Fibroblast of peridontal ligament (primary cell): ENCODE results near the gene IL22RA1.

Source experiments
- DNase-seq: peaks from one replicate; pipeline ENCODE4 v3.0.0-alpha.2; 2010; ENCODE audit errors: extremely low read depth

IL22RA1 gene

DNA sequence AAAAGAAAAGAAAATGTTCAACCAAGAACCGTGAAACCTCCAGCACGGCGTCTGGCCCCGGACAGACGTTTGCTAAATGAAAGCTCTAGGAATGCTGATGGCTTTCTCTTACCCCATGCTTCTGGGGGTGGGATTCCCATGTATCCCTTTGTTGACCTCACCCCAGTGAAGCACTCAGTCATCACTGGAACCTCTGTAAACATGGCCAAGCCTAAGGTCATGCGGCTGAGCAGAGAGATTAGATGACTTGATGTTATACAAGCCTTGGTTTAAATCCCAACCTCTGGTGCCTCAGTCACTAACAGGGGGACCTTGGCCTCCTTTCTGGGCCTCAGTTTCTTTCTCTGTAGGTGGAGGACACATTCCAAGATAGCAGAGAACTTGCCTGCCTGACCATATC, 28.2 kb downstream of the IL22RA1 start:
- DNase-seq, result no peak

DNA sequence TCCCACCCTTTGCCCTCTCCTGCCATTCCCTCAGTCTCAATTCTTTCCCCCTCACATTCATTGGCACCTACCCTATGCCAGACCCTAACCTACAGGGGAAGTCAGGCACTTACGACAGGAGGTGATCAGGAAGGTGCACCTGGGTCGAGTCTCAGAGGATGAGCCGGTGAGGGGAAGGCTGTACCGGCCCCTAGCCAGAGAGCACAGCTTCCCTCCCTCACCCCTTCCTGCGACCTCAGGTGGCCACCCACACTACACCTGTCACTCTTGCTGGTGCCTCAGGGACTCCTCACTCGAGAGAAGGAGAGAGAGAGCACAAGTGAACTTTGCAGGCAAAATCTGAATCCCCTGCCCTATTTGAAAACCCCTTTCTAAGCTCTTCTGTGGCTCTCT, 29.3 kb downstream of the IL22RA1 start:
- no peak for DNase-seq

DNA sequence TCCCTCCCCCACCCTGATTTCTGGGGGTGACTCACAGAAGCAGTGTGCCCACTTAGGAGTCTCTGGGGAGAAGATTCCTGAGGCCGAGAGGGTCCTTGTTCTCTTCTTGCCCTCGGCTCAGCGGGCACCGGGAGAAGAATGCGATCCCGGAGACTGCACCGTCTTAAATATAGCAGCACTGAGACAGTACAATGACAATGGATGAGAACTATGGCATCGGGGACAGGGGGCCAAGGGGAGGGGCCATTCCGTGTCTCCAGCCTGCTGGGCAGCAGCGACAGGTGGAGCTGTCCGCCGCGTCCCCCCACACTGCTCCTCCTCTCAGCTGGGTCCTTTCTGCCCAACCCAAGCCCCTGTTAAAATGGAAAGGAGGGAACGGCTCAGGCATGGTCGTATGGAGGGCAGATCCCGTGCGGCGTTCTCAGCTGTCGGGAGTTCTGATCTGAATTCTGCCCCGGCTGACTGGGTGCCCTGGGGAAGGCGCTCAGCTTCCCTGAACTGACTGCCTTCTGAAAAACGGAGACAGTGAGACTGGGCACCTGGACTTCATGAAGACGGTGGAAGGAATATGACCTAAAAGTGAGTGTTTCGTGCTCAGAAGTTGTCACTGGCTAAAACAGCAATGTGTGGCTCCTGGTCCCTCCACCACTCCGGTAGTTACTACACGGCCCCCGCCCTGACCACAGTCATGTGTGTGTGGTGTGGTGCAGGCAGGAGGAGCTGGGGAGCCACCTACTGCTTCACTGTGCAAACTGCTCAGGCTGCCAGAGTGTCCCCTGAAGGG, 30.8 kb downstream of the IL22RA1 start, which contains the start of gene MYOM3:
TSS of gene MYOM3 (minus strand) at position 140 of the 784 bp plus-strand sequence. CDS start 3,499 bp downstream, outside the sequence.
- DNase-seq, result peak; percentile 56

DNA sequence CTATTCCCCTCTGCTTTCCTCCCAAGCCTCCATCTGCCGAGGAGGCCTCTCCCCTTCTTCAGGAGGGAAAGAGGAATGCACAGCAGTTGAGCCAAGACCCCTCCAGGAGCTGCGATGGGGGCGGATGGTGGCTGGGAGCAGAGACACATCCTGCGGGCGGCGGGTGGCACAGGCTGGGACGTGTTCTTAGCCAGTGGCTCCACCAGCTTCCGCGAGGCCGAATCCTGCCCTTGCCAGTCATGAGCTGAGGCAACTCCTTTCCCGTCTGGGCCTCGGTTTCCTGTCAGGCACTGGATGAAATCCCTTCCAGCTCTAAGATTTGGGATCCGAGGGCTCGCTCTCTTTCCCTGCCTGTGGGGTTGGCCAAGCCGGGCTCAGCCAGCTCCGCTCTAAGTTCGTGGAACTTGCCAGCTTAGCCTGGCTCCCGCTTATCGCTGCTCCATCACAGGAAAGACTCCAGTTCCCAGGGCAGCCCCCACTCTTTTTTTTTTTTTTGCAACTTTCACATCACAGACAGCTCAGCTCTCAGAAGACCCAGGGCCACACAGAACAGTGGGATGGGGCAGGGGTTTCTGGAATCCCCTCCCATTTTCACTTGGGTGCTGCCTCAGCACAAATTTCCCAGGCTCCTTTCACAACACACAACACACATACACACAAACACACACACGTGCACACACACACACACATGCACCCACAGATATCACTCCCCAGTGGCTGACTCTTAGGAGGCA, 31.5 kb downstream of the IL22RA1 start:
- DNase-seq, result no peak

DNA sequence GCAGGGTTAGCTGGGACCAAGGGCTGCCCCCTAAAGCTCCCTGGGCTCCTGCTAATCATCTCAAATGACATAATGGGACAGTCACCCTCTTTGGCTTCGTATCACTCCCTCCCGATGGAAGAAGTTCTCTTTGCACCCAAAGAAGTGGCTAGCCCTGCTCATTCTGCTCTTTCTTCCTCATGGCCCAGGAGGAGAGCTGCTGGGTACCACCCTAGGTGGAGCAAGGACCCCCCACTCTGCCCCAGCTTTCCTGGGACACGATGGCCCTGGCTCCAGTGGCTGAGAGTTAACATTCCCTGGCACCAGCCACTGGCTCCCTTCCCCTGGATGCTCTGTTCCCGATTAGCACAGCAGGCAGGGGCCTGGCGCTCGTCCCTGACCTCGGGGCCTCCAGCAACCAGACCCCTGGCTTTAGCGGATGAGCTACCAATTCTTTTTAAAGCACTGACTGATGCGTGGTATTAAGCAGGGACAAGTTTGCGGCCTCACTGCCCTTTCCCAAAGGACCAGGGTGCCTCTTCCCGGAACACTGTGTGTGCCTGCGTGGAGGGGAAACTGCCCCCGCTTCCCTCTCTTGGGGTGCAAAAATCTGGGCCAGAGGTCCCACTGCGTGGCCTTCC, 32.2 kb downstream of the IL22RA1 start:
- no peak for DNase-seq

DNA sequence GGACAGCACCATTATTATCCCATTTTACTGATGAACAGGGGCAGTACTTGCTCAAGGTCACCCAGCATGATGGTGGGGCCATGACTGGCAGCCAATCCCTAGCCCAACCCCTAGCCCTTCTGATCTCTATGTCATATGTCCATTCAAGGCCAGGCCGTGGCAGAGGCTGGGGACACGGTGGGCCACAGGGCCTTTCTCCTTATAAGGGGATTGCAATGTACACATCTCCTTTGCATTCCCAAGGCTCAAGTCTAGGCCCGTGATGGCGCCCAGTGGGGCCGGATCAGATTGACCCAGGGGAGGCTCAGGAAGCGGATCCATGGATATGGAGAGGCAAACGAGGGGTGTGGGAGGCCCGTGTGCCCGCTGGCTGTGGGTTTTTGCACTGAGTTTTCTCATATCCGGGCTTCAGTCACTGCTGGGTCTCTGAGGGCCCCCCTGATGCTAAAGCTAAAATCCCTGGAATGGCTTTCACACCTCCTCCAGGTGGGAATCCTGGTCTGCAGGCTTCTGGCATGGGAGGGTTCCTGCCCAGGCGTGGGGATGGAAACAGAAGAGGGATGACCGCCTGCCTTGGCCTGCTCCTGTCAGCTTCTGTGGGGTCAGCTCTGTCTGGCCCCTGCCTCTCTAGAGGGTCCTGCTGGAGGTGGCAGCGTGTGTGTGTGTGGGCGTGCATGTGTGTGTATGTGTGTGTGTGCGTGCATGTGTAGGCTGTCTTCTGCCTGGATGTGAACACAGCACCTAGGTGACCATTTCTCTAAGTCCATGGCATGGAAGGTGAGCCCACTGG, 33.1 kb downstream of the IL22RA1 start:
- DNase-seq, result no peak

DNA sequence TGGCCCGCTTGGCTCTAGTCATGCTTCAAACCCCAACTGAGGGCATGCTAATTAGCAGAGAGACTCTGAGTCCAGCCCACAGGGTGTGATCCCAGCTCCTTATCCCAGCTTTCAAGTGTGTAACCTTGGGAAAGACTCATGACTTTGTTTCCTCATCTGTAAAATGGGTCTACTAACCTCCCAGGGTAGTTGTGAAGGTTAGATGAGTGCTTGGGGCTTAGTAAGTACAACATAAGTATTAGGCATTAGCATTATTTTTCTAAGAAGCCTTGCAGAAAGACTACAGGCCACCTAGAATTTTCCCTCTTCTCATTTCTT, 33.8 kb downstream of the IL22RA1 start:
- no peak for DNase-seq

DNA sequence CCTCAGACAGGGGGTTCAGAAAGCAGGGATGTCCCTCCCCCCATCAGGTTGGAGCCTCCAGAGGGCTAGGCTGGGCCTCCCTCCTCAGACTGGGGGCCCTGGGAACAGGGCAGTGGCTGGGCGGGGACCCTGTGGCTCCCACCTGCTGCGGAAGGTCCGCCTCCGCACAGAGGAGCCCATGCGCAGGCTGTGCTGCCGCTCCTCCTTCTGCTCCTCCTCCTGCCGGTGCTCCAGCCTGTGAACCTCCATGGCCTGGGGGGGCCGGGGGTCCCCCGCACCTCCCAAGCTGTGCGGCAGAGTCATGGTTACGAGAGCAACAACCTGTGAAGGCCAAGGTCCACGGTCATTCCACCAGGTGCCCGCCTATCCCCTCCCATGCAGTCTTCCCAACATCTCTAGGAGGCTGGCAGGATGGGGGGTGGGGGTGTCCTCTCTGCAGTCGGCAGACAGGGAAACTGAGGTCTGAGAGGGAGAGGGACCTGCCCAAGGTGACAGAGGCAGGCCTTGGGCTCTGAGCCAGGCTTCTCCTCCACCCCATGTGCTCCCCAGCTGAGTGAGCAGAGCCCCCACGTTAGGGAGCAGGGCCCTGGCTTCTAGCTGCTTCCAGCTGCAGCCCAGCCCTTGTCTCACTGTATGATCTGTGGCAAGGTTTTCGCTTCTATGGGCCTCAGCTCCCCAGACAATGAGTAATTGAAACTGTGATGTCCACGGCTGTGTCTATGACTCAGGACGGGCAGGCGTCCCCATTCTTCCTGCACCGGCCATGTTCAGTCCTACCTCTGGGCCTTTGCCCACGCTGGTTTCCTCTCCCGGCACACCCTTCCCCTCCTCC, 34.4 kb downstream of the IL22RA1 start:
- DNase-seq, result peak; percentile 36

DNA sequence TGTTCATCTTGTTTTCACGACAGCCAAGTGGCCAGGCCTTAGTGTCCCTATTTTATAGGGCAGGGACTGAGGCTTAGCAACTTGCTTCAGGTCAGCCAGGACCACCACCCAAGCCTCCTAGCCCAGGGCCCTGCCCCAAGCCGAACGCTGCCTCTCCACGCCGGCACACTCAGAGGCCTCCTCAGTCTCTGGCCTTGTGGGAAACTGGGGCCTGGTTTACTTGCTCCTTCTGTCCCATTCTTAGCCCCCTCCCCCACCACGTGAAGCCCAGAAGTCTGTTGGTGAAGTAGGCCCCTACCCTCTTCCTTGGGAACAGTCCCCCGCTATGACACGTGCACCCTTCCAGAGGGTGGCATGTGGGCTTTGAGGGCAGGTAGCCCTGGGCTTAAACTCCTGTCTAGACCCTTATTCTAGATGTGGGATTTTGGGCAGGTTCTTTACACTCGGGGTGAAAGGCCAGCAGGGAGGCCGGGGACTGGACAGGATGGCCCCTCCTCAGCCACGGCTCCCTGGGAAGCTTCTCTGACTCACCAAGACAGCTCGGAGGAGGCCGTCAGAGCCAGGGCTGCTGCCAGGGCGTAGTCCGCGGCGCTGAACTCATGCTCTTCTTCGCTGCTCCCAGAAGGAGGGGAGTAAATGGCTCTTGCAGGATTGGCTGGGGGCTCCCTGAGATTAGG, 35.3 kb downstream of the IL22RA1 start:
- DNase-seq, result no peak

DNA sequence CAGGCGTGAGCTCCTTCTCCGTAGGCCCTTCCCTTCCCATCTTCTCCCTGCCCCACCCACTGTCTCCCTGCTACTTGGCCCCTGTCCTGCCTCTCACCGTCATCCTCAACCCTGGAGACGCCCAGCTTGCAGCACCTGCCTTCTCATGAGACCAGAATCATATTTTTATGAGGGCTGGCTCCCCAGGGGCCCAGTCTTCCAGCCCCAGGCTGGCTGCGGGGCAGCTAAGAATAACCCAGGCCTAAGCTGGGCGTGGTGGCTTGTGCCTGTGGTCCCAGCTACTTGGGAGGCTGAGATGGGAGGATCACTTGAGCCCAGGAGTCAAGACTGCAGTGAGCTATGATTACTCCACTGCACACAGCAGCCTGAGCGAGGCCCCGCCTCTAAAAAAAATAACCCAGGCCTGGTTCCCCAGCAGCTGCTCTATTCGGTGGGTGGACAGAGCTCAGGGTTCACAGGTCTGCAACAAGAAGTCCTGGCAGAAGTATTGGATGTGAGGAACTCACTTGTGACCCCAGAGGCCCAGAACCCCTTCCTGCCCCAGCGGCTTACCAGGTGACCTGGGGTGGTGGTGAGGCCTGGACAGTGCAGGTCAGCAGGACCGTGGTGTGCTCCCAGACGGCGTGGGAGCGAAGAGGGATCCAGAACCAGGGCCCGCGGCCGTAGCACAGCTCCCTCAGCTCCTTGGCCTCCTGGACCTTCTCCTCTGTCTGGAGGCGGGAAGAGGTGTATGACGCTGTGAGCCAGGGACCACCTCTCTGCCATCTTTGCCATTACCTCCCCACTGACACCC, 37.4 kb downstream of the IL22RA1 start:
- no peak for DNase-seq

DNA sequence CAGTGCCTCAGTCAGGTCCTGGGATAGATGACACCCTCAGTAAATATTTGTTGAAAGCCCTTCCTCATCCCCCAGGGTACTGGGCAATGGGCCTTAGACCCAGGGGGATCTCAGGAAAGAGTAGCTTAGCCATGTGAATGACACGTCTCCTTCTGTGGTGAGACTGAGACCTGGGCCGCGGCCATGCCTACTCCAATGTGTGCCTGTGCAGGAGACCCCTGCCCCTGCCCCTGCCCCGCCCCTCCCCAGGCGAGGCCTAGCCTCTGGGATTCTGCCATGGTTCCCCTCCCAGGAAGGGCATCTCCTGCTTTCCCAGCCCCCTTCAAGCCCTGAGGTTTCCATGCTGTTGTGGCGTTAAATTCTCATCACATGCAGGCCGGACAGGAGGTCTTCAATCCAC, 38.1 kb downstream of the IL22RA1 start:
- no peak for DNase-seq

DNA sequence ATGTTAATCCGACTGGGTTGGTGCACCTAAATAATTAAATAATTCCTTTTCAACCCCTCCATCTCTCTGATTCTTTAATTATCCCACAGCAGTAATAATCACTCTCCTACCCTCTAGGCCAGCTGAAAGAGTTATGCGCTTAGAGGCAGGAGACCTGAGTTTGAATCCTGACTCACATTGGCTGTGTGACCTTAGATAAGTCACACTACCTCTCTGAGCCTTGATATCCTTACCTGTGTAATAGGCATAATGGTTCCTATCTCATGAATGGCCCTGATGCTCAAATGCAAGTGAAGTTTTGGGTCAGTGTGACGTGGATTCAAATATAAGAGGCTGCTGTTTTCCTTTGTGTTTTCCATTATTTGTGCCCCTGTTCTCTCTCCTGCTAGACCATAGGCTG, 39.1 kb downstream of the IL22RA1 start:
- no peak for DNase-seq

DNA sequence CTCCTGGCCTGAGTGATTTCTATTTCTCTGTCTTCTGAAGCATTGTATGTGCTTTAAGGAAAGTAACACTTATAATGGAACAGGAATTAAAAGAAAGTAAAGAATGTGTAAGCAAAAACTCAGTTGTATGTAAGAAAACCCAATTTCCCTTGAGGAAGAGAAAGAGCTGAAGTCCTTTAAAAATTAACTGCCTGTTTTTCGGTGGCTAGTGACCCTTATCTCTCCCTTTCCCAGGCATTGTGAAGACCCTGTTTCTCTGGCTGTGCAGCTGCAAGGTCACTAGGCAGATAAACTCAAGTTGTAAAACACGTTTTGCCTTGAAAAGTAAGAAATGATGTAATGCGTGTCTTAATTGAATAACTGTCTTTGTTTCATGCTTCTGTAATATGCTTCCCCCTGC, 39.5 kb downstream of the IL22RA1 start:
- DNase-seq, result no peak

DNA sequence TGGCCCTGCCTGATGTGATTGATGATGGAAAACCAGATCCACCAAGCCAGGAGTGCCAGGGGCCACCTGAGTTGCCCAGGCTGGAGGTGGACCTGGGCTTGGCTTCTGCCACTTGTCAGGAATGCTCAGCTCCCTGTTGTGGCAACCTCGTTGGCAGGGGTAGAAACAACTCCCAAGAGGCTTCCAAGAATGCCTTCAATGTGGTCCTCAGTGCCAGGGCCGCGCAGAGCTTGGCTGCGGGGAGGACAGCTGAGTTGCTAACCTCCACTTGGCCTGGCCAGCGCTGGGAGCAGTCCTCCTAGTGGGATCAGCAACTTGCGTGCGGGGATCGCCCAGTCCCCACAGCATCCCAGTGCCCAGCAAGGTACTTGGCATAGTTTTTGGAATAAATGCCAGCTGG, 40.0 kb downstream of the IL22RA1 start:
- no peak for DNase-seq

DNA sequence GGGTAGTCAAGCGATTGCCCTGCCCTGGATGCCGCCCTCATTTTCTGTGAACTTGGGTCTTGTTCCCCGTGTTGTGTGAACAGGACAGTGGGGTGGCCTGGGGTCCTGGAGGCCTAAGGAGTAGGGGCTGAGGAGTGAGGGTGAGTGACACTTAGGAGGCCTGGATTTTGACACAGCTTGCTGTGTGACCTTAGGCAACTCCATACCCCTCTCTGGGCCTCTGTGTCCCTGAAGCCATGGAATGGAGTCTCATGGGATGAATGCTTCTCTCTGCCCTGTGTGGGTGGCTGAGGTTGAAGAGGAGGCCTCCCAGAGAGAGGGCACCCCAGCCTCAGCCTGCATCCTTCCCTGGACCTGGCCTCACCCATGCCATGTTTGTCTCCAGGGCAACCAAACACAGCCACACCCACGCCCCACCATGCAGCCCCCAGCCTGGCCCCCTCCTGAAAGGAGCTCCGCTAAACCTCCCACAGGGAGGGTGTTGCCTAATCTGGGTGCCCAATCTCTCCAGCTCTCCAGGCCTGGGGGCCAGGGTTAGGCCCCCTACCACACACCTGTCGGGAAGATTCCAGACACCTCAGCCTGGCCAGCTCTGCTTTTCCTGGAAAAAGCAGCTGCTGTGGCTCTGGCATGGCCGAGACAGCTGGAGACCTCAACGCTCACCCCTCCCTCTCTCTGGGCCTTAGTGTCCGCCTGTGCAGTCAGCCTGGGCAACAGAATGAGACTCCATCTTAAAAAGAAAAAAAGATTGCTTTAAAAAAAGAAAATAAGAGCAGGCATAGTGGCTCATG, 40.9 kb downstream of the IL22RA1 start:
- no peak for DNase-seq

DNA sequence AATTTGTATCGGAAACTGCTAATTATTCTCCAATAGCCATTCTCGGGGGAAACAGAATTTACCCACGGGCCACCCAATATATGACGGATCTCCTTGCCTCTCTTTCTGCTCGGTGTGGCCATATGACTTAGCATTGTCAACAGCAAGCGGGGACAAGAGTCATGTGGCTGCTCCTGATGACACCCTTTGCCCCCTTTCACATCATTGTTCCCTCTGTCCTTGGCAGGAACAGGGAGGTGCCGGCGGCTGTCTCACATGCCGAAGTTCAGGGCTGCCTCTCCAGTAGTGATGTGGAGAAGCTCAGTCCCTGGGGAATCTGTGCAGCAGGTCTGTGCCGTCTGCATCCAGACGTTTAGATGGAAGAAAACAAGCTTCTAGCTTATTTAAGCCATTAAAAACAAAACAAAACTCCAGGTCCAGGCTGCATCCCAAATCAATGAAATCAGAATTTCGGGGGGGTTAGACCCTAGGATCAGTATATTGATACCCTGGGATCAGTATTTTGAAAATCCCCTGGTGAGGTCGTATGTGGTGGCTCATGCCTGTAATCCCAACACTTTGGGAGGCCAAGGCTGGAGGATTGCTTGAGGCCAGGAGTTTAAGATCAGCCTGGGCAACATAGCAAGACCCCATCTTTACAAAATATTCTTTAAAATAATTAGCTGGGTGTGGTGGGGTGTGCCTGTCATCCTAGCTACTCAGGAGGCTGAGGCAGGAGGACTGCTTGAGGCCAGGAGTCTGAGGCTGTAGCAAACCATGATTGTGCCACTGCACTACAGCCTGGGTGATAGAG, 41.8 kb downstream of the IL22RA1 start:
- DNase-seq, result no peak

DNA sequence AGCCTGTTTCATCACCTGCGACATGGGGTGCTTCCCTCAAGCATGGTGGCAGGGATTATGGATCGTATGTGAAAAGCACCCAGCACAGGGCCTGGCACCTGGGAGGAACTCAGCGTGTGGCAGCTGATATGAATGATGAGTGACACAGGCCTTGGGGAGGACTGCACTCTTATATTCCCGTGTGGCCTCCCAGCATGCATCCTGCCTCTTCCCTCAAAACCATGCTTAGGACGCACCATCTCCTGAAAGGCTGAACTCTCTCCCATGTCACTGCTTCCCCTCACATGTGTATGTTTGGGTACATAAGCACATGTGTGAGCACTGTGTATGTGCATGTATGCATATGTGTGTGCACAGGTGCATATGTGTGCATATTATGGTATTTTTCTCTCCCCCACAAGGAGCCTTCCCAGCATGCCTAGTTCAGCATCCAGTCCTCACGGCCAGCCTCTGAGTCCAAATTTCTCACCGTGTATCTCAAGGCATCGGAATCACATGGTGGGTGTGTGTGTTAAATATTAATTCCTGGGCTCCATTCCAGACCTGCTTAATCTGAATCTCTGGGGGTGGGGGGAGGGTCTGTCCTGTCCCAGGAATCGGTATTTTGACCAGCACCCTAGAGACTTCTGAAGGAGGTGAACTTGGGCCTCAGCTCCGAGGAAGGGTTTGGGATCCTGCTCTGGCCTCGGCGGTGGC, 43.8 kb downstream of the IL22RA1 start:
- no peak for DNase-seq

DNA sequence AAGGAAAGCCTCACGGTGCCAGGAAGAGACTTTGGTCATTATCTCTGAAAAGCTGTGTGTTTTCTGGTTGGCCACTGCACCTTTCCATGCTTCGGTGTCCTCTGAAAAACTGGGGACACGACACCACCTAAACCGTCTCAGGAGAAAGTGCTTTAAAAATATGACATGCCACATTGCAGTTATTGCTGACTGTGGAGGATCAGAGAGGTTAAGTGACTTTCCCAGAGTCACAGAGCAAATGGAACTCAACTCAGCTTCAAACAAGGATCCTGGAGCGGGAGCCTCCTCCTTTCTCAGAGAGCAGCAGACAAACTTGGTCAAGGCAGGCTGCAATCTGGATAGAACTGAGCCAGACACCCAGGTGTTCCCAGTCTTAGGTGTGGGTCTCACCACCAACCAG, 44.8 kb downstream of the IL22RA1 start:
- DNase-seq, result no peak
